Measurements from ENCODE around the gene AGK.

Gene AGK

GRCh38 chr7:141699860-141700259 is 148.7 kb downstream of the AGK start:
- no peaks in the 10 kb centered on the region for H3K9me3 ChIP-seq (ENCODE audit: insufficient read depth, low read length)
- DNase-seq (ENCODE audit: low read depth, low spot score) = no peak
- H3K4me1 ChIP-seq (ENCODE audit: insufficient read depth, insufficient read length) = no peaks in the 10 kb centered on the region
- TF ChIP-seq ZNF274 (IDR thresholded peaks at IDR 0.05; ENCODE audit: low read depth, low read length) (no peak), YY1 (IDR thresholded peaks at IDR 0.05; ENCODE audit: insufficient read depth, insufficient read length) (no peak), SUZ12 (IDR thresholded peaks at IDR 0.05; ENCODE audit: extremely low read depth, insufficient read depth, insufficient read length) (no peak)
- no peaks in the 10 kb centered on the region for H3K36me3 ChIP-seq (ENCODE audit: insufficient read depth, insufficient read length, low read length)
- H3K27me3 ChIP-seq (ENCODE audit: insufficient read depth, insufficient read length) = peaks cover 17% of the 10 kb centered on the region
- no peak overlapping the region for H3K4me3 ChIP-seq (ENCODE audit: insufficient read length, low read depth)
- H3K9ac ChIP-seq (ENCODE audit: insufficient read length, low read depth) = no peak overlapping the region

- no peak for DNase-seq (ENCODE audit: low read depth, low spot score)
- Histone ChIP-seq H3K9me3 (ENCODE audit: insufficient read depth, low read length) (no peaks in the 10 kb centered on the region), H3K4me1 (ENCODE audit: insufficient read depth, insufficient read length) (no peaks in the 10 kb centered on the region), H3K27me3 (ENCODE audit: insufficient read depth, insufficient read length) (peaks cover 17% of the 10 kb centered on the region), H3K9ac (ENCODE audit: insufficient read length, low read depth) (no peak overlapping the region), H3K36me3 (ENCODE audit: insufficient read depth, insufficient read length, low read length) (no peaks in the 10 kb centered on the region), H3K4me3 (ENCODE audit: insufficient read length, low read depth) (peak overlapping the region; percentile 30)
- TF ChIP-seq YY1 (IDR thresholded peaks at IDR 0.05; ENCODE audit: insufficient read depth, insufficient read length) = no peak
- TF ChIP-seq ZNF274 (IDR thresholded peaks at IDR 0.05; ENCODE audit: low read depth, low read length) = no peak
- no peak for TF ChIP-seq SUZ12 (IDR thresholded peaks at IDR 0.05; ENCODE audit: extremely low read depth, insufficient read depth, insufficient read length)
Observed at GRCh38 chr7:141700296-141700847, 149.2 kb downstream of the AGK start.

- H3K9me3 ChIP-seq (ENCODE audit: insufficient read depth, low read length) = no peaks in the 10 kb centered on the region
- H3K36me3 ChIP-seq (ENCODE audit: insufficient read depth, insufficient read length, low read length) = no peaks in the 10 kb centered on the region
- TF ChIP-seq ZNF274 (IDR thresholded peaks at IDR 0.05; ENCODE audit: low read depth, low read length) = no peak
- TF ChIP-seq SUZ12 (IDR thresholded peaks at IDR 0.05; ENCODE audit: extremely low read depth, insufficient read depth, insufficient read length) = no peak
- TF ChIP-seq YY1 (IDR thresholded peaks at IDR 0.05; ENCODE audit: insufficient read depth, insufficient read length) = no peak
- H3K4me3 ChIP-seq (ENCODE audit: insufficient read length, low read depth) = peak overlapping the region; percentile 30
- peak overlapping the region; percentile 9 for H3K9ac ChIP-seq (ENCODE audit: insufficient read length, low read depth)
- no peaks in the 10 kb centered on the region for H3K4me1 ChIP-seq (ENCODE audit: insufficient read depth, insufficient read length)
- DNase-seq (ENCODE audit: low read depth, low spot score) = no peak
- H3K27me3 ChIP-seq (ENCODE audit: insufficient read depth, insufficient read length) = peaks cover 17% of the 10 kb centered on the region
Observed at GRCh38 chr7:141700848-141701371, 149.7 kb downstream of the AGK start.

GRCh38 chr7:141701489-141702046 is 150.4 kb downstream of the AGK start:
- TF ChIP-seq YY1 (IDR thresholded peaks at IDR 0.05; ENCODE audit: insufficient read depth, insufficient read length) = no peak
- TF ChIP-seq ZNF274 (IDR thresholded peaks at IDR 0.05; ENCODE audit: low read depth, low read length) = no peak
- TF ChIP-seq SUZ12 (IDR thresholded peaks at IDR 0.05; ENCODE audit: extremely low read depth, insufficient read depth, insufficient read length) = no peak
- no peak overlapping the region for H3K9ac ChIP-seq (ENCODE audit: insufficient read length, low read depth)

GRCh38 chr7:141702047-141702567 is 150.9 kb downstream of the AGK start, which contains the start of gene DENND11:
TSS of gene DENND11 (minus strand) at chr7:141702166. CDS start at chr7:141702153, 13 bp downstream.
- H3K9me3 ChIP-seq (ENCODE audit: insufficient read depth, low read length) = no peaks in the 10 kb centered on the region
- H3K9ac ChIP-seq (ENCODE audit: insufficient read length, low read depth) = peak within 1 kb of the TSS; percentile 66
- DNase-seq (ENCODE audit: low read depth, low spot score) = no peak
- H3K36me3 ChIP-seq (ENCODE audit: insufficient read depth, insufficient read length, low read length) = no peaks in the 10 kb centered on the region
- H3K4me1 ChIP-seq (ENCODE audit: insufficient read depth, insufficient read length) = no peaks in the 10 kb centered on the region
- H3K4me3 ChIP-seq (ENCODE audit: insufficient read length, low read depth) = peak within 1 kb of the TSS; percentile 62
- TF ChIP-seq SUZ12 (IDR thresholded peaks at IDR 0.05; ENCODE audit: extremely low read depth, insufficient read depth, insufficient read length) = no peak
- TF ChIP-seq ZNF274 (IDR thresholded peaks at IDR 0.05; ENCODE audit: low read depth, low read length) = no peak
- no peak for TF ChIP-seq YY1 (IDR thresholded peaks at IDR 0.05; ENCODE audit: insufficient read depth, insufficient read length)
- peaks cover 17% of the 10 kb centered on the region for H3K27me3 ChIP-seq (ENCODE audit: insufficient read depth, insufficient read length)

More at GRCh38 chr7:141701489-141702046, 150.4 kb downstream of the AGK start:
- Histone ChIP-seq H3K36me3 (ENCODE audit: insufficient read depth, insufficient read length, low read length) (no peaks in the 10 kb centered on the region), H3K9me3 (ENCODE audit: insufficient read depth, low read length) (no peaks in the 10 kb centered on the region), H3K27me3 (ENCODE audit: insufficient read depth, insufficient read length) (peaks cover 17% of the 10 kb centered on the region), H3K4me1 (ENCODE audit: insufficient read depth, insufficient read length) (no peaks in the 10 kb centered on the region), H3K4me3 (ENCODE audit: insufficient read length, low read depth) (peak overlapping the region; percentile 38)
- no peak for DNase-seq (ENCODE audit: low read depth, low spot score)

GRCh38 chr7:141702892-141703291 is 151.7 kb downstream of the AGK start:
- Histone ChIP-seq H3K4me1 (ENCODE audit: insufficient read depth, insufficient read length) (no peaks in the 10 kb centered on the region), H3K4me3 (ENCODE audit: insufficient read length, low read depth) (no peak overlapping the region), H3K9ac (ENCODE audit: insufficient read length, low read depth) (no peak overlapping the region), H3K9me3 (ENCODE audit: insufficient read depth, low read length) (no peaks in the 10 kb centered on the region), H3K27me3 (ENCODE audit: insufficient read depth, insufficient read length) (peaks cover 17% of the 10 kb centered on the region), H3K36me3 (ENCODE audit: insufficient read depth, insufficient read length, low read length) (no peaks in the 10 kb centered on the region)
- no peak for TF ChIP-seq YY1 (IDR thresholded peaks at IDR 0.05; ENCODE audit: insufficient read depth, insufficient read length)
- TF ChIP-seq SUZ12 (IDR thresholded peaks at IDR 0.05; ENCODE audit: extremely low read depth, insufficient read depth, insufficient read length) = no peak
- TF ChIP-seq ZNF274 (IDR thresholded peaks at IDR 0.05; ENCODE audit: low read depth, low read length) = no peak
- no peak for DNase-seq (ENCODE audit: low read depth, low spot score)

- TF ChIP-seq SUZ12 (IDR thresholded peaks at IDR 0.05; ENCODE audit: extremely low read depth, insufficient read depth, insufficient read length) (no peak), YY1 (IDR thresholded peaks at IDR 0.05; ENCODE audit: insufficient read depth, insufficient read length) (no peak), ZNF274 (IDR thresholded peaks at IDR 0.05; ENCODE audit: low read depth, low read length) (no peak)
- DNase-seq (ENCODE audit: low read depth, low spot score) = no peak
- Histone ChIP-seq H3K9ac (ENCODE audit: insufficient read length, low read depth) (no peak overlapping the region), H3K27me3 (ENCODE audit: insufficient read depth, insufficient read length) (peaks cover 17% of the 10 kb centered on the region), H3K36me3 (ENCODE audit: insufficient read depth, insufficient read length, low read length) (no peaks in the 10 kb centered on the region), H3K9me3 (ENCODE audit: insufficient read depth, low read length) (no peaks in the 10 kb centered on the region), H3K4me3 (ENCODE audit: insufficient read length, low read depth) (no peak overlapping the region), H3K4me1 (ENCODE audit: insufficient read depth, insufficient read length) (no peaks in the 10 kb centered on the region)
Observed at GRCh38 chr7:141704112-141704511, 152.9 kb downstream of the AGK start.
